HepG2 (cell line): ENCODE results near the gene TIAM1. TPM values are rescaled to one million over a fixed set of nuclear protein-coding genes. Genes with fewer than 3 reads are reported as not detected.

Experiments
- ATAC-seq: fragments of 200-7000 bp; cut with Tn5 transposase; 3 replicates; pipeline ENCODE4 v1.9.1; 2020; ENCODE audit warnings: mild to moderate bottlenecking, moderate library complexity
- BruUV-seq: library from RNA; stranded (reverse); fragments of 400-500 nt; replicated peaks from 2 replicates; lab custom pipeline; 2021; lab: Mats Ljungman, UMichigan
- CTCF ChIA-PET: fragments of 300-600 bp; formaldehyde crosslinking; extraction: SDS; loops from one replicate; lab custom pipeline; 2021; ENCODE audit warnings: low total read pairs, inconsistent platforms, low intra/inter-chr PET ratio; lab: Yijun Ruan, JAX
- POLR2A ChIA-PET: fragments of 350-600 bp; sonication (Branson Sonifier 250); formaldehyde crosslinking; loops from one replicate; lab custom pipeline; 2020; ENCODE audit warnings: antibody characterized with exemption, inconsistent platforms; lab: Yijun Ruan, JAX
- DNase-seq: peaks from one replicate; pipeline ENCODE4 v3.0.0-alpha.2; 2015; ENCODE audit warnings: low spot score
- FAIRE-seq: peaks from 3 replicates; lab custom pipeline; 2011; peaks lifted over from hg19 to GRCh38; lab: Jason Lieb, UNC
- H2AFZ ChIP-seq: one replicate; pipeline ENCODE4 v1.6.1; 2011; ENCODE audit warnings: low read length, inconsistent platforms
- H3K27ac ChIP-seq: fragments of 300-600 bp; 3 replicates; pipeline ENCODE4 v1.8.0; 2011; ENCODE audit warnings: mixed run types, mild to moderate bottlenecking, mixed read lengths, low read length, inconsistent platforms; ENCODE audit not compliant: insufficient read depth; ENCODE audit errors: extremely low read length
- H3K27me3 ChIP-seq, 2 experiments: fragments of 200-600 bp in 1 of 2; 2 replicates in 1 of 2; 3 replicates in 1 of 2; pipeline versions ENCODE4 v1.6.0 to v1.8.0; 2011; ENCODE audit warnings: low read length in 2 of 2, mild to moderate bottlenecking in 2 of 2, moderate library complexity in 2 of 2, inconsistent platforms in 1 of 2; ENCODE audit not compliant: insufficient read depth in 2 of 2, control insufficient read depth in 1 of 2
- H3K36me3 ChIP-seq, 2 experiments: fragments of 200-600 bp in 1 of 2; replicated peaks in 1 of 2; 2 replicates in 1 of 2; 3 replicates in 1 of 2; pipeline versions ENCODE4 v1.5.1 to v1.8.0; 2011; ENCODE audit warnings: low read length in 2 of 2, inconsistent platforms in 1 of 2; ENCODE audit not compliant: insufficient read depth in 2 of 2, control insufficient read depth in 1 of 2
- H3K4me1 ChIP-seq: 2 replicates; pipeline ENCODE4 v1.5.1; 2012; ENCODE audit warnings: low read length, inconsistent platforms; ENCODE audit not compliant: insufficient read depth
- H3K4me2 ChIP-seq: 2 replicates; pipeline ENCODE4 v1.6.0; 2011; ENCODE audit warnings: low read depth, low read length, inconsistent platforms
- H3K4me3 ChIP-seq, 3 experiments: fragments of 200-600 bp in 1 of 3; sonication (generic), shearing (Covaris generic) in 1 of 3; replicated peaks in 1 of 3; 2 replicates each; pipeline ENCODE4 v1.5.1; 2011 to 2016; ENCODE audit warnings: low read length in 3 of 3, inconsistent platforms in 2 of 3, low read depth in 2 of 3, mild to moderate bottlenecking in 2 of 3, control low read depth in 1 of 3, mixed read lengths in 1 of 3; ENCODE audit not compliant: insufficient read depth in 1 of 3
- H3K79me2 ChIP-seq: one replicate; pipeline ENCODE4 v1.6.1; 2011; ENCODE audit warnings: low read length, inconsistent platforms; ENCODE audit not compliant: insufficient read depth
- H3K9ac ChIP-seq: 2 replicates; pipeline ENCODE4 v1.6.0; 2011; ENCODE audit warnings: mild to moderate bottlenecking, low read depth, low read length, inconsistent platforms; ENCODE audit not compliant: insufficient read depth
- H3K9me3 ChIP-seq: 2 replicates; pipeline ENCODE4 v1.5.1; 2012; ENCODE audit warnings: mild to moderate bottlenecking, low read length
- H4K20me1 ChIP-seq: 2 replicates; pipeline ENCODE4 v1.6.0; 2011; ENCODE audit warnings: inconsistent platforms, mild to moderate bottlenecking, low read length, moderate library complexity; ENCODE audit not compliant: insufficient read depth
- DNMT1 ChIP-seq: sonication (generic); formaldehyde crosslinking; IDR thresholded peaks from 2 replicates; pipeline ENCODE4 v1.5.1; 2020; ENCODE audit warnings: mild to moderate bottlenecking, missing genetic modification reagents
- DR1 ChIP-seq: sonication (generic); formaldehyde crosslinking; IDR thresholded peaks from 2 replicates; pipeline ENCODE4 v1.8.0; 2021; ENCODE audit warnings: mild to moderate bottlenecking, missing genetic modification reagents, inconsistent platforms
- EP300 ChIP-seq, 3 experiments: sonication (generic) in 1 of 3; formaldehyde crosslinking in 1 of 3; IDR thresholded peaks; 2 replicates each; pipeline versions ENCODE4 v1.5.1 to v1.6.1; 2011 to 2020; ENCODE audit warnings: low read depth in 2 of 3, low read length in 2 of 3, borderline replicate concordance in 1 of 3, improper control_type of control experiment in 1 of 3, mild to moderate bottlenecking in 1 of 3, missing genetic modification reagents in 1 of 3, moderate library complexity in 1 of 3
- FOXC1 ChIP-seq: sonication (generic); formaldehyde crosslinking; IDR thresholded peaks from 2 replicates; pipeline ENCODE4 v1.8.0; 2022; ENCODE audit warnings: mild to moderate bottlenecking, missing genetic modification reagents, borderline replicate concordance
- HOXA5 ChIP-seq: sonication (generic); formaldehyde crosslinking; IDR thresholded peaks from 2 replicates; pipeline ENCODE4 v1.4.0; 2020; ENCODE audit warnings: missing genetic modification reagents
- NAIF1 ChIP-seq: sonication (generic); formaldehyde crosslinking; IDR thresholded peaks from 2 replicates; pipeline ENCODE4 v1.5.0; 2020; ENCODE audit warnings: mild to moderate bottlenecking, missing genetic modification reagents, borderline replicate concordance
- POGK ChIP-seq: sonication (generic); formaldehyde crosslinking; conservative IDR thresholded peaks from 2 replicates; pipeline ENCODE4 v1.8.0; 2022; ENCODE audit warnings: mild to moderate bottlenecking, moderate library complexity, missing genetic modification reagents
- SOX6 ChIP-seq, 2 experiments: fragments of 450-650 bp in 1 of 2; sonication (generic) in 1 of 2; formaldehyde crosslinking in 1 of 2; IDR thresholded peaks; 2 replicates each; pipeline versions ENCODE4 v1.4.0 to v1.6.1; 2017 to 2020; ENCODE audit warnings: antibody characterized with exemption in 1 of 2, mild to moderate bottlenecking in 1 of 2, missing genetic modification reagents in 1 of 2
- ZBTB10 ChIP-seq: sonication (generic); formaldehyde crosslinking; IDR thresholded peaks from 2 replicates; pipeline ENCODE4 v1.4.0; 2020; ENCODE audit warnings: missing genetic modification reagents, borderline replicate concordance
- ZBTB7B ChIP-seq: sonication (generic); formaldehyde crosslinking; IDR thresholded peaks from 2 replicates; pipeline ENCODE4 v1.4.0; 2020; ENCODE audit warnings: missing genetic modification reagents
- ZNF670 ChIP-seq: sonication (generic); formaldehyde crosslinking; IDR thresholded peaks from 2 replicates; pipeline ENCODE4 v1.8.0; 2022; ENCODE audit warnings: mild to moderate bottlenecking, missing genetic modification reagents, borderline replicate concordance
- WGBS: methylation state at CpG from one replicate; pipeline ENCODE4 v1.1.6; 2017; ENCODE audit warnings: low lambda C conversion rate; 5-methylcytosine and 5-hydroxymethylcytosine counted together
- in situ Hi-C: cut with HindIII; loops from 2 replicates; pipeline ENCODE4 v1.10.0; 2017; ENCODE audit warnings: low pct_unique_long_range_greater_than_20kb; ENCODE audit not compliant: extremely low pct_ligation_motif_present
- intact Hi-C: fragments of 100-400 bp; cut with micrococcal nuclease; formaldehyde crosslinking; loops from one replicate; pipeline ENCODE4 v1.10.0; 2022; ENCODE audit not compliant: unreplicated experiment
- polyA plus RNA-seq, 8 experiments: library from polyadenylated mRNA; depleted of rRNA in 3 of 8; stranded (reverse) in 7 of 8; unstranded in 1 of 8; fragments of >200 nt; fragmentation: Illumina TruSeq in 4 of 8; extraction: Trizol in 4 of 8; gene quantifications; 2 replicates each; pipeline versions ENCODE4 v1.2.1 to v1.2.3, GENCODE V29; 2011 to 2016; ENCODE audit warnings: low read depth in 4 of 8, missing spikeins in 1 of 8, mixed read lengths in 1 of 8; ENCODE audit not compliant: insufficient read depth in 1 of 8
- total RNA-seq, 5 experiments: library from RNA; depleted of rRNA; stranded (reverse); fragments of >200 nt; fragmentation: Illumina TruSeq; extraction: Trizol; gene quantifications; 2 replicates each; pipeline ENCODE4 v1.2.3, GENCODE V29; 2016; ENCODE audit warnings: low read depth in 1 of 5

Gene TIAM1
- total and polyA plus RNA-seq, 2 of the 13 experiments (the other 11 are each of a cell fraction or from before 2014, with no cell fraction given): 0.13 to 0.24 TPM

- 47% methylated on average over 6 of the region's 6 CpGs for WGBS
These were observed 159.6 kb downstream of the TIAM1 start for GRCh38 chr21:31184459-31184858.

More at GRCh38 chr21:31184459-31184858, 159.6 kb downstream of the TIAM1 start:
- no peak for FAIRE-seq
- Histone ChIP-seq H4K20me1 (no peaks in the 10 kb centered on the region), H3K4me1 (no peaks in the 10 kb centered on the region), H3K9me3 (no peaks in the 10 kb centered on the region), H3K79me2 (no peaks in the 10 kb centered on the region), H3K4me2 (no peak overlapping the region), H3K27me3 (no peaks in the 10 kb centered on the region), H3K4me3 (no peak overlapping the region), H2AFZ (no peak overlapping the region), H3K36me3 (no peaks in the 10 kb centered on the region), H3K9ac (no peak overlapping the region), H3K27ac (no peak overlapping the region)
- ChIA-PET CTCF (no interaction called here), POLR2A (no interaction called here)
- in situ Hi-C loops (loop anchor here (5.0 kb wide), 1 partner anchor 87 kb away; no protein-coding TSS in a partner anchor), intact Hi-C loops (no loop called here)
- DNase-seq: no peak
- TF ChIP-seq FOXC1 (CRISPR knock-in tag): no peak
- no peak for TF ChIP-seq EP300 (IDR thresholded peaks at IDR 0.05; ENCODE audit: low read depth in 2 of 2, low read length in 2 of 2)
- TF ChIP-seq EP300 (CRISPR knock-in tag; IDR thresholded peaks at IDR 0.05; ENCODE audit: borderline replicate concordance): no peak
- no peak for TF ChIP-seq ZBTB10 (CRISPR knock-in tag)
- no peak for TF ChIP-seq DNMT1 (CRISPR knock-in tag)
- no peak for TF ChIP-seq SOX6 (IDR thresholded peaks at IDR 0.05)
- no peak for TF ChIP-seq SOX6 (CRISPR knock-in tag; IDR thresholded peaks at IDR 0.05)
- TF ChIP-seq ZNF670 (CRISPR knock-in tag): no peak
- TF ChIP-seq HOXA5 (CRISPR knock-in tag): no peak
- no peak for TF ChIP-seq ZBTB7B (CRISPR knock-in tag)
- TF ChIP-seq POGK (CRISPR knock-in tag): no peak
- TF ChIP-seq NAIF1 (CRISPR knock-in tag): no peak
- TF ChIP-seq DR1 (CRISPR knock-in tag): no peak
- no TSS peak for BruUV-seq
- no peak for ATAC-seq
